HCT116 (cell line): ENCODE results near the gene CWC27. TPM values are rescaled to one million over a fixed set of nuclear protein-coding genes. Genes with fewer than 3 reads are reported as not detected.

Experiments
- ATAC-seq: fragments of 200-7000 bp; cut with Tn5 transposase; 2 replicates; pipeline ENCODE4 v1.9.1; 2020; ENCODE audit warnings: mild to moderate bottlenecking, moderate library complexity
- BruUV-seq: library from RNA; stranded (reverse); fragments of 400-500 nt; replicated peaks from 2 replicates; lab custom pipeline; 2021; lab: Mats Ljungman, UMichigan
- CTCF ChIA-PET: fragments of 300-600 bp; sonication (Branson Sonifier 250); formaldehyde crosslinking; loops from one replicate; lab custom pipeline; 2021; ENCODE audit warnings: antibody characterized with exemption; lab: Charles Lee
- POLR2A ChIA-PET: fragments of 300-600, 350-600 bp; sonication (Branson Sonifier 250); formaldehyde crosslinking; loops from one replicate; lab custom pipeline; 2021; ENCODE audit warnings: antibody characterized with exemption; lab: Charles Lee
- RAD21 ChIA-PET, 2 experiments: fragments of 300-600 bp; sonication (Branson Sonifier 250); formaldehyde crosslinking; loops; one replicate each; lab custom pipeline; 2023; ENCODE audit warnings: low total read pairs in 2 of 2; ENCODE audit not compliant: uncharacterized antibody in 2 of 2, unreplicated experiment in 2 of 2, low non-redundant PET in 1 of 2; lab: Charles Lee
- DNase-seq: peaks from one replicate; pipeline ENCODE4 v3.0.0-alpha.2; 2010; ENCODE audit warnings: low read depth, low spot score
- H2AFZ ChIP-seq: fragments of 200-600 bp; shearing (Covaris generic), sonication (generic); 2 replicates; pipeline ENCODE4 v1.6.1; 2017; ENCODE audit warnings: low read depth, mixed run types, mixed read lengths, antibody characterized with exemption, low read length; ENCODE audit not compliant: poor library complexity, severe bottlenecking
- H3K27ac ChIP-seq: 2 replicates; pipeline ENCODE4 v1.5.1; 2012; ENCODE audit warnings: low read depth, low read length
- H3K27me3 ChIP-seq: fragments of 200-600 bp; sonication (generic); 2 replicates; pipeline ENCODE4 v1.6.1; 2016; ENCODE audit warnings: mixed run types, low read length, mixed read lengths; ENCODE audit not compliant: insufficient read depth
- H3K36me3 ChIP-seq, 2 experiments: fragments of 200-500 bp in 1 of 2; fragments of 200-600 bp in 1 of 2; sonication (Bioruptor generic) in 1 of 2; sonication (generic) in 1 of 2; 2 replicates each; pipeline versions ENCODE4 v1.5.1 to v1.6.1; 2014 to 2016; ENCODE audit warnings: low read length in 2 of 2, inconsistent platforms in 1 of 2, mixed read lengths in 1 of 2, mixed run types in 1 of 2; ENCODE audit not compliant: insufficient read depth in 2 of 2, control insufficient read depth in 1 of 2
- H3K4me1 ChIP-seq, 2 experiments: fragments of 200-600 bp in 1 of 2; sonication (generic) in 1 of 2; 2 replicates each; pipeline versions ENCODE4 v1.5.1 to v1.6.1; 2012 to 2017; ENCODE audit warnings: low read length in 2 of 2, inconsistent platforms in 1 of 2, mild to moderate bottlenecking in 1 of 2, mixed read lengths in 1 of 2, mixed run types in 1 of 2, moderate library complexity in 1 of 2; ENCODE audit not compliant: insufficient read depth in 2 of 2, control insufficient read depth in 1 of 2
- H3K4me2 ChIP-seq: fragments of 200-600 bp; sonication (generic); 2 replicates; pipeline ENCODE4 v1.6.1; 2017; ENCODE audit warnings: mixed run types, low read length, mixed read lengths
- H3K4me3 ChIP-seq, 2 experiments: fragments of 200-600 bp in 1 of 2; sonication (generic) in 1 of 2; replicated peaks in 1 of 2; 2 replicates each; pipeline ENCODE4 v1.5.1; 2011 to 2016; ENCODE audit warnings: low read length in 2 of 2, control low read depth in 1 of 2, low read depth in 1 of 2, mild to moderate bottlenecking in 1 of 2, mixed read lengths in 1 of 2, mixed run types in 1 of 2
- H3K79me2 ChIP-seq: fragments of 200-600 bp; sonication (generic); 2 replicates; pipeline ENCODE4 v1.6.1; 2017; ENCODE audit warnings: mild to moderate bottlenecking, mixed run types, low read length, moderate library complexity, mixed read lengths; ENCODE audit not compliant: insufficient read depth
- H3K9ac ChIP-seq: fragments of 200-600 bp; sonication (generic); 2 replicates; pipeline ENCODE4 v1.6.1; 2016; ENCODE audit warnings: low read length, mixed read lengths
- H3K9me2 ChIP-seq: fragments of 200-600 bp; sonication (generic), shearing (Covaris generic); 2 replicates; pipeline ENCODE4 v1.6.1; 2017; ENCODE audit warnings: mixed run types, mild to moderate bottlenecking, moderate library complexity; ENCODE audit not compliant: insufficient read depth
- H3K9me3 ChIP-seq, 2 experiments: fragments of 200-500 bp in 1 of 2; fragments of 200-600 bp in 1 of 2; sonication (Bioruptor generic) in 1 of 2; sonication (generic) in 1 of 2; 2 replicates each; pipeline ENCODE4 v1.6.1; 2014 to 2017; ENCODE audit warnings: low read length in 2 of 2, mixed read lengths in 2 of 2, inconsistent platforms in 1 of 2, low read depth in 1 of 2, mild to moderate bottlenecking in 1 of 2, mixed run types in 1 of 2, moderate library complexity in 1 of 2; ENCODE audit not compliant: control insufficient read depth in 1 of 2, insufficient read depth in 1 of 2
- H4K20me1 ChIP-seq: fragments of 200-600 bp; sonication (generic), shearing (Covaris generic); 2 replicates; pipeline ENCODE4 v1.6.1; 2017; ENCODE audit warnings: mixed run types, mild to moderate bottlenecking, moderate library complexity; ENCODE audit not compliant: insufficient read depth
- CTCF ChIP-seq, 3 experiments: fragments of 200-600 bp in 1 of 3; sonication (generic) in 1 of 3; IDR thresholded peaks in 2 of 3; conservative IDR thresholded peaks in 1 of 3; 2 replicates each; pipeline ENCODE4 v1.5.1; 2012 to 2017; ENCODE audit warnings: low read depth in 2 of 3, low read length in 2 of 3, antibody characterized with exemption in 1 of 3, borderline replicate concordance in 1 of 3, control low read depth in 1 of 3, mild to moderate bottlenecking in 1 of 3, mixed read lengths in 1 of 3, mixed run types in 1 of 3, moderate library complexity in 1 of 3; ENCODE audit not compliant: insufficient read depth in 1 of 3
- POLR2AphosphoS5 ChIP-seq: IDR thresholded peaks from 2 replicates; pipeline ENCODE4 v1.6.1; 2011; ENCODE audit warnings: mild to moderate bottlenecking, low read depth, low read length, moderate library complexity
- RAD21 ChIP-seq: IDR thresholded peaks from 2 replicates; pipeline ENCODE4 v1.6.1; 2012; ENCODE audit warnings: low read depth, mild to moderate bottlenecking
- intact Hi-C: fragments of 100-400 bp; cut with micrococcal nuclease; formaldehyde crosslinking; loops from 2 replicates; pipeline ENCODE4 v1.10.0; 2022
- total RNA-seq: library from RNA; stranded (reverse); gene quantifications from one replicate; pipeline ENCODE4 v1.2.1, GENCODE V29; 2021; ENCODE audit not compliant: unreplicated experiment

Gene CWC27
- total RNA-seq, 1 experiment from 2014 or later: 29.1 TPM

GRCh38 chr5:64784451-64785025 is 15.8 kb downstream of the CWC27 start:
- CTCF ChIA-PET: interaction anchor here (0.6 to 1.0 kb wide), 7 partner anchors 20 to 699 kb away, joined by 3 to 5 read pairs (median 3); partner anchors contain the start of gene ADAMTS6

More at GRCh38 chr5:64784451-64785025, 15.8 kb downstream of the CWC27 start:
- no peaks in the 10 kb centered on the region for H3K36me3 ChIP-seq
- H4K20me1 ChIP-seq: no peaks in the 10 kb centered on the region
- TF ChIP-seq CTCF (IDR thresholded peaks at IDR 0.05 in 2 of 3, conservative IDR thresholded peaks at IDR 0.05 in 1 of 3; ENCODE audit: borderline replicate concordance in 1 of 3, insufficient read depth in 1 of 3, low read depth in 2 of 3, low read length in 2 of 3) (peak; percentile 70 to 95 (median 72)), RAD21 (peak; percentile 81), POLR2AphosphoS5 (no peak)
- H3K4me2 ChIP-seq: no peak overlapping the region
- BruUV-seq: no TSS peak
- no peaks in the 10 kb centered on the region for H3K9me2 ChIP-seq
- 0 out of 4 replicates have a peak, but pooled peaks cover 0 to 2% of the 10 kb centered on the region in 2 experiments for H3K4me1 ChIP-seq
- DNase-seq (peak; percentile 62), ATAC-seq (peak; percentile 82)
- no peaks in the 10 kb centered on the region for H3K9me3 ChIP-seq
- no peak overlapping the region for H2AFZ ChIP-seq
- no peak overlapping the region for H3K4me3 ChIP-seq
- ChIA-PET POLR2A (no interaction called here), RAD21 (no interaction called here)
- H3K27ac ChIP-seq: no peak overlapping the region
- intact Hi-C loops: loop anchor here (1.0 to 10.0 kb wide), 3 partner anchors 149 to 640 kb away; no protein-coding TSS in a partner anchor
- no peak overlapping the region for H3K9ac ChIP-seq
- no peaks in the 10 kb centered on the region for H3K27me3 ChIP-seq
- no peaks in the 10 kb centered on the region for H3K79me2 ChIP-seq
